Uterus (tissue), 4 donors: ENCODE data around the gene RUFY3. TPM values are rescaled to one million over a fixed set of nuclear protein-coding genes. Genes with fewer than 3 reads are reported as not detected.

Experiments used
- DNase-seq, 2 donors: peaks; one replicate each; pipeline ENCODE4 v3.0.0-alpha.2; 2019 to 2020
- H3K27ac ChIP-seq, 2 donors: fragments of 200-600 bp; sonication (generic); 1 replicate in 1 of 2; 2 replicates in 1 of 2; pipeline ENCODE4 v1.5.1; 2016 to 2018
- H3K27me3 ChIP-seq, 2 donors: fragments of 200-600 bp; sonication (generic); one replicate each; pipeline ENCODE4 v1.5.1; 2018 to 2019; ENCODE audit warnings: control low read depth in 1 of 2
- H3K36me3 ChIP-seq, 2 donors: fragments of 200-600 bp; sonication (generic); one replicate each; pipeline ENCODE4 v1.5.1; 2019; ENCODE audit warnings: control low read depth in 1 of 2
- H3K4me1 ChIP-seq, 2 donors: fragments of 200-600 bp; sonication (generic); one replicate each; pipeline ENCODE4 v1.5.1; 2018 to 2019; ENCODE audit warnings: control low read depth in 1 of 2
- H3K4me3 ChIP-seq, 2 donors: fragments of 200-600 bp; sonication (generic); 1 replicate in 1 of 2; 2 replicates in 1 of 2; pipeline ENCODE4 v1.5.1; 2018 to 2019; ENCODE audit warnings: mild to moderate bottlenecking in 1 of 2
- H3K9me3 ChIP-seq, 2 donors: fragments of 200-600 bp; sonication (generic); one replicate each; pipeline ENCODE4 v1.5.1; 2019; ENCODE audit warnings: control low read depth in 1 of 2
- POLR2A ChIP-seq, 2 donors: fragments of 450-650 bp; IDR thresholded peaks; one replicate each; pipeline ENCODE4 v1.6.1; 2016; ENCODE audit warnings: antibody characterized with exemption in 2 of 2, mild to moderate bottlenecking in 1 of 2, moderate library complexity in 1 of 2
- intact Hi-C: fragments of 100-400 bp; cut with DNase I; formaldehyde crosslinking; loops from one replicate; pipeline ENCODE4 v1.15.1; 2023; ENCODE audit warnings: low total_unique reads
- total RNA-seq, 4 donors: library from RNA; depleted of rRNA in 3 of 4; stranded (reverse); fragments of >200 nt in 3 of 4; gene quantifications; one replicate each; pipeline versions ENCODE4 v1.1.0 to v1.2.4, GENCODE V29; 2014 to 2023
- TF ChIP-seq, protein P1 (sequence below), 4 experiments: fragments of 200-600 bp in 2 of 4; fragments of 450-650 bp in 2 of 4; sonication (generic) in 2 of 4; IDR thresholded peaks; one replicate each; pipeline ENCODE4 v1.5.1; 2016 to 2019; ENCODE audit warnings: antibody characterized with exemption in 4 of 4, mild to moderate bottlenecking in 2 of 4, moderate library complexity in 1 of 4
- donor health status: DM: yes; HTN: yes; CAD: no.

The RUFY3 gene
- total RNA-seq, 4 donors from 2014 or later: 25.4 to 137 (median 75.9) TPM

DNA sequence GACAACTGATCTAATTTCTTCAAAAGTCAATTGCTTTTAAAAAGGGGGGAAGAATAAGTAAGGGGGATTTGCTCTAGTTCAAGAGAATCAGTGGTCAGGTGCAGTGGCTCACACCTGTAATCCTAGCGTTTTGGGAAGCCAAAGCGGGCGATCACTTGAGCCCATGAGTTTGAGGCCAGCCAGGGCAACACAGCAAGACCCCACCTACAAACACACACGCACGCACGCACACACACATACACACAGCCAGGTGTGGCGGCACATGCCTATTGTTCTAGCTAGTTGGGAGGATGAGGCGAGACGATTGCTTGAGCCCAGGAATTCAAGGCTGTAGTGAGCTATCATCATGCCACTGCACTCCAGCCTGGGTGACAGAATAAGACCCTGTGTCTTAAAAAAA, 108.3 kb downstream of the RUFY3 start:
- Histone ChIP-seq H3K36me3 (no peaks in the 10 kb centered on the region), H3K4me3 (no peak overlapping the region), H3K4me1 (no peaks in the 10 kb centered on the region), H3K27ac (no peak overlapping the region), H3K9me3 (no peaks in the 10 kb centered on the region), H3K27me3 (no peaks in the 10 kb centered on the region)
- TF ChIP-seq POLR2A (IDR thresholded peaks at IDR 0.05): no peak
- TF ChIP-seq, protein P1, sequence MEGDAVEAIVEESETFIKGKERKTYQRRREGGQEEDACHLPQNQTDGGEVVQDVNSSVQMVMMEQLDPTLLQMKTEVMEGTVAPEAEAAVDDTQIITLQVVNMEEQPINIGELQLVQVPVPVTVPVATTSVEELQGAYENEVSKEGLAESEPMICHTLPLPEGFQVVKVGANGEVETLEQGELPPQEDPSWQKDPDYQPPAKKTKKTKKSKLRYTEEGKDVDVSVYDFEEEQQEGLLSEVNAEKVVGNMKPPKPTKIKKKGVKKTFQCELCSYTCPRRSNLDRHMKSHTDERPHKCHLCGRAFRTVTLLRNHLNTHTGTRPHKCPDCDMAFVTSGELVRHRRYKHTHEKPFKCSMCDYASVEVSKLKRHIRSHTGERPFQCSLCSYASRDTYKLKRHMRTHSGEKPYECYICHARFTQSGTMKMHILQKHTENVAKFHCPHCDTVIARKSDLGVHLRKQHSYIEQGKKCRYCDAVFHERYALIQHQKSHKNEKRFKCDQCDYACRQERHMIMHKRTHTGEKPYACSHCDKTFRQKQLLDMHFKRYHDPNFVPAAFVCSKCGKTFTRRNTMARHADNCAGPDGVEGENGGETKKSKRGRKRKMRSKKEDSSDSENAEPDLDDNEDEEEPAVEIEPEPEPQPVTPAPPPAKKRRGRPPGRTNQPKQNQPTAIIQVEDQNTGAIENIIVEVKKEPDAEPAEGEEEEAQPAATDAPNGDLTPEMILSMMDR (IDR thresholded peaks at IDR 0.05): no peak
- no peak for DNase-seq
- intact Hi-C loops: no loop called here

DNA sequence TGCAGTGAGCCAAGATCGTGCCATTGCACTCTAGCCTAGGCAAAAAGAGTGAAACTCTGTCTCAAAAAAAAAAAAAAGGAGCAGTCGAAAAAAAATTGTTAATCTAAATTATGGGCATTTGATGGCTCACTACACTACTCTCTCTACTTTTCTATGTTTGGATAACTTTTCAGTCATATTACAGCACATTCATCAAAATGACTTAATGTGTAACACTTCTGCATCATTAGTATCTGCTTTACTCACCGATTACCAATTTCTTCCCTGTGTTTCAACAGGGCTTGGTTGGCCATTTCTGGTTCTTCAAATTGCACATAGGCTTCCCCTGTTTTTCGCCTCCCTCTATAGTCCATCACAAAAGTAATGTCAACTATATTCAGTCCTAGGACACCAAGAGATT, 109.5 kb downstream of the RUFY3 start:
- H3K27me3 ChIP-seq: no peaks in the 10 kb centered on the region
- no peak overlapping the region for H3K4me3 ChIP-seq
- intact Hi-C loops: no loop called here
- H3K36me3 ChIP-seq: no peaks in the 10 kb centered on the region
- no peaks in the 10 kb centered on the region for H3K4me1 ChIP-seq
- TF ChIP-seq, protein P1 (IDR thresholded peaks at IDR 0.05): no peak
- no peak for TF ChIP-seq POLR2A (IDR thresholded peaks at IDR 0.05)
- H3K9me3 ChIP-seq: no peaks in the 10 kb centered on the region
- H3K27ac ChIP-seq: no peak overlapping the region
- no peak for DNase-seq

GRCh38 chr4:70833675-70834074, 111.9 kb downstream of the RUFY3 start:
- Histone ChIP-seq H3K36me3 (no peaks in the 10 kb centered on the region), H3K4me1 (no peaks in the 10 kb centered on the region), H3K27me3 (no peaks in the 10 kb centered on the region), H3K9me3 (no peaks in the 10 kb centered on the region), H3K4me3 (no peak overlapping the region), H3K27ac (no peak overlapping the region)
- TF ChIP-seq, protein P1 (IDR thresholded peaks at IDR 0.05): no peak
- TF ChIP-seq POLR2A (IDR thresholded peaks at IDR 0.05): no peak
- intact Hi-C loops: no loop called here
- no peak for DNase-seq

GRCh38 chr4:70836081-70836480, 114.3 kb downstream of the RUFY3 start:
- no peaks in the 10 kb centered on the region for H3K36me3 ChIP-seq
- H3K27ac ChIP-seq: no peak overlapping the region
- no peaks in the 10 kb centered on the region for H3K9me3 ChIP-seq
- no peaks in the 10 kb centered on the region for H3K4me1 ChIP-seq
- no peaks in the 10 kb centered on the region for H3K27me3 ChIP-seq
- no peak for DNase-seq
- TF ChIP-seq, protein P1 (IDR thresholded peaks at IDR 0.05): no peak
- TF ChIP-seq POLR2A (IDR thresholded peaks at IDR 0.05): no peak
- no peak overlapping the region for H3K4me3 ChIP-seq
- intact Hi-C loops: no loop called here

DNA sequence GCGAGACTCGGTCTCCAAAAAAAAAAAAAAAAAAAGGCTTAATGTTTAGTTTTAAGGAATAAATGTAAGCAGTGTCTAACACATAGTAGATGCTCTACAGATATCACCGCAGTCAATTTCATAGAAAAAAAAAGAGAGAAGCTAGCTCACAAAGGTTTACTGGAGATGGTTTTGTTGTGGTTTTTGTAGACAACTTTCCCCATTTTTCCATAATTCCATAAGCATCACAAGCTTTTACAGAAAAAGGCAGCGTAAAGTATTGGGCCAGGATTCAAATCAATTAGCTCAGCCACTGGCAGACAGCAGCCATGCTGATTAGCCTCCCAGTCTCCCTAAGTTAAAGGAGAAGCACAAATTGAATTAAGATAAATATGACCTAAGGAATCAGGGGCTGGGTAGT, 116.4 kb downstream of the RUFY3 start:
- Histone ChIP-seq H3K9me3 (no peaks in the 10 kb centered on the region), H3K36me3 (no peaks in the 10 kb centered on the region), H3K4me1 (no peaks in the 10 kb centered on the region), H3K27me3 (no peaks in the 10 kb centered on the region), H3K4me3 (peak overlapping the region; percentile 60 to 98), H3K27ac (peak overlapping the region; percentile 76 to 95)
- intact Hi-C loops: no loop called here
- no peak for DNase-seq
- TF ChIP-seq, protein P1 (IDR thresholded peaks at IDR 0.05): no peak
- no peak for TF ChIP-seq POLR2A (IDR thresholded peaks at IDR 0.05)
